Stomach (tissue), 9 donors: ENCODE data around the gene CTNNA3. TPM values are rescaled to one million over a fixed set of nuclear protein-coding genes. Genes with fewer than 3 reads are reported as not detected.
"Not testable (repeated sequence)": the region's sequence is repeated elsewhere in the genome, so short reads cannot be mapped to it uniquely, and the experiment has no call there.

Experiments
- DNase-seq, 2 donors: peaks; one replicate each; pipeline versions ENCODE4 v3.0.0 to v3.0.0-alpha.2; 2013 to 2019
- H3K27ac ChIP-seq, 5 donors: fragments of 200-600 bp in 4 of 5; sonication (generic) in 4 of 5; one replicate each; pipeline ENCODE4 v1.5.1; 2013 to 2019; ENCODE audit warnings: mild to moderate bottlenecking in 1 of 5, moderate library complexity in 1 of 5
- H3K27me3 ChIP-seq, 3 donors: fragments of 200-600 bp; sonication (generic); one replicate each; pipeline ENCODE4 v1.5.1; 2017 to 2019; ENCODE audit warnings: mixed run types in 1 of 3
- H3K36me3 ChIP-seq, 4 donors: fragments of 200-600 bp; sonication (generic); 1 replicate in 3 of 4; 2 replicates in 1 of 4; pipeline ENCODE4 v1.5.1; 2016 to 2019
- H3K4me1 ChIP-seq, 4 donors: fragments of 200-600 bp; sonication (generic); one replicate each; pipeline ENCODE4 v1.5.1; 2016 to 2019
- H3K4me3 ChIP-seq, 4 donors: fragments of 200-600 bp; sonication (generic) in 3 of 4; one replicate each; pipeline ENCODE4 v1.5.1; 2016 to 2019; ENCODE audit warnings: mild to moderate bottlenecking in 1 of 4
- H3K9me3 ChIP-seq, 4 donors: fragments of 200-600 bp; sonication (generic); one replicate each; pipeline ENCODE4 v1.5.1; 2016 to 2019
- EP300 ChIP-seq: sonication (generic); formaldehyde crosslinking; IDR thresholded peaks from one replicate; pipeline ENCODE4 v1.6.1; 2017; ENCODE audit warnings: antibody characterized with exemption
- POLR2A ChIP-seq, 4 donors: fragments of 450-650 bp; IDR thresholded peaks; one replicate each; pipeline ENCODE4 v1.6.1; 2016; ENCODE audit warnings: antibody characterized with exemption in 4 of 4, control low read depth in 2 of 4, mild to moderate bottlenecking in 1 of 4, moderate library complexity in 1 of 4
- POLR2AphosphoS5 ChIP-seq, 3 donors: sonication (generic); formaldehyde crosslinking; IDR thresholded peaks; one replicate each; pipeline ENCODE4 v1.6.1; 2016; ENCODE audit warnings: antibody characterized with exemption in 3 of 3
- WGBS, 5 donors: extraction: QIAGEN DNeasy Blood & Tissue Kit in 3 of 5; methylation state at CpG; one replicate each; pipeline versions ENCODE4 v1.1.5 to v1.1.7; 2013 to 2018; 5-methylcytosine and 5-hydroxymethylcytosine counted together
- intact Hi-C: fragments of 100-400 bp; cut with DNase I; formaldehyde crosslinking; loops from one replicate; pipeline ENCODE4 v1.15.1; 2023; ENCODE audit warnings: low total_unique reads
- polyA plus RNA-seq, 3 donors: library from polyadenylated mRNA; stranded (reverse); fragments of 200-250 nt; gene quantifications; one replicate each; pipeline ENCODE4 v1.2.3, GENCODE V29; 2013
- total RNA-seq, 5 donors: library from RNA; depleted of rRNA; stranded (reverse); fragments of >200 nt; gene quantifications; one replicate each; pipeline versions ENCODE4 v1.1.0 to v1.2.3, GENCODE V29; 2014 to 2016
- TF ChIP-seq, protein P1 (sequence below), 7 experiments: fragments of 450-650 bp in 4 of 7; fragments of 200-600 bp in 3 of 7; sonication (generic) in 3 of 7; IDR thresholded peaks; one replicate each; pipeline ENCODE4 v1.5.1; 2016 to 2019; ENCODE audit warnings: antibody characterized with exemption in 7 of 7, control low read depth in 2 of 7, mild to moderate bottlenecking in 1 of 7
- donor health status: healthy with polysubstance abuse.
- donor health status: Bipolar disorder and iron deficiency.
- donor health status: healthy.

CTNNA3 gene
- total and polyA plus RNA-seq, 8 donors, result 0.14 to 46.1 (median 12.9) TPM; not detected in 2

DNA sequence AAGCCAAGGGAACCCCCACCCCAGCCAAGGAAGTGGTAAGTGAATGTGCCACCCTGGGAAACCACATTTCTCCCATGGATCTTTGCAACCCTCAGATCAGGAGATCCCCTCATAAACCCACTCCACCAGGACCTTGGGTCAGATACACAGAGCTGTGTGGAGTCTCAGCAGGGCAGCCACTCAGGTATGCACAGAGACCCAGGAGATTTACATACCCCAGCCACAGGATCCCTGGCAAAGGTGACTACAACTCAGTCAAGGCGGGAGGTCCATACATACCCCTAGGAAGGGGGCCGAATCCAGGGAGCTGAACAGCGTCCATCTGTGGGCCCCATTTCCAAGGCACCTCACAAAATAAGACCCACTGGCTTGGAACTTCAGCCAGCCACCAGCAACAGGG lies 293.4 kb downstream of the CTNNA3 start:
- intact Hi-C loops, result no loop called here
- no peak for TF ChIP-seq EP300
- TF ChIP-seq POLR2AphosphoS5 (IDR thresholded peaks at IDR 0.05), result no peak
- TF ChIP-seq POLR2A (IDR thresholded peaks at IDR 0.05), result no peak
- TF ChIP-seq, protein P1, sequence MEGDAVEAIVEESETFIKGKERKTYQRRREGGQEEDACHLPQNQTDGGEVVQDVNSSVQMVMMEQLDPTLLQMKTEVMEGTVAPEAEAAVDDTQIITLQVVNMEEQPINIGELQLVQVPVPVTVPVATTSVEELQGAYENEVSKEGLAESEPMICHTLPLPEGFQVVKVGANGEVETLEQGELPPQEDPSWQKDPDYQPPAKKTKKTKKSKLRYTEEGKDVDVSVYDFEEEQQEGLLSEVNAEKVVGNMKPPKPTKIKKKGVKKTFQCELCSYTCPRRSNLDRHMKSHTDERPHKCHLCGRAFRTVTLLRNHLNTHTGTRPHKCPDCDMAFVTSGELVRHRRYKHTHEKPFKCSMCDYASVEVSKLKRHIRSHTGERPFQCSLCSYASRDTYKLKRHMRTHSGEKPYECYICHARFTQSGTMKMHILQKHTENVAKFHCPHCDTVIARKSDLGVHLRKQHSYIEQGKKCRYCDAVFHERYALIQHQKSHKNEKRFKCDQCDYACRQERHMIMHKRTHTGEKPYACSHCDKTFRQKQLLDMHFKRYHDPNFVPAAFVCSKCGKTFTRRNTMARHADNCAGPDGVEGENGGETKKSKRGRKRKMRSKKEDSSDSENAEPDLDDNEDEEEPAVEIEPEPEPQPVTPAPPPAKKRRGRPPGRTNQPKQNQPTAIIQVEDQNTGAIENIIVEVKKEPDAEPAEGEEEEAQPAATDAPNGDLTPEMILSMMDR (IDR thresholded peaks at IDR 0.05), result no peak
- Histone ChIP-seq H3K36me3 (no peaks in the 10 kb centered on the region), H3K27ac (no peak overlapping the region), H3K4me1 (no peaks in the 10 kb centered on the region), H3K4me3 (no peak overlapping the region), H3K9me3 (peaks cover 0 to 9% (median 4%) of the 10 kb centered on the region in 4 donors), H3K27me3 (no peaks in the 10 kb centered on the region)
- no peak for DNase-seq
- WGBS, 5 donors, result 81 to 92% (median 85%) methylated on average over 3 of the region's 3 CpGs

- DNase-seq, result no peak
- intact Hi-C loops, result no loop called here
- WGBS, 5 donors, result 28 to 42% (median 33%) methylated on average over 1 of the region's 1 CpG
Observed at GRCh38 chr10:67401711-67402110, 294.3 kb downstream of the CTNNA3 start.

GRCh38 chr10:67386841-67387533 lies 309.0 kb downstream of the CTNNA3 start:
- 14 to 19% (median 15%) methylated on average over 18 to 33 of the region's 33 CpGs for WGBS, 5 donors
- H3K9me3 ChIP-seq, H3K4me1 ChIP-seq, H3K27ac ChIP-seq, H3K27me3 ChIP-seq, intact Hi-C loops, H3K36me3 ChIP-seq: not testable (repeated sequence)
- peak overlapping the region; percentile 28 to 44 (median 34) for H3K4me3 ChIP-seq
- DNase-seq, result peak in 1 of 2 donors; percentile 7

More at GRCh38 chr10:67401711-67402110, 294.3 kb downstream of the CTNNA3 start:
- Histone ChIP-seq H3K4me1 (no peaks in the 10 kb centered on the region), H3K9me3 (peaks cover 0 to 10% (median 4%) of the 10 kb centered on the region in 4 donors), H3K36me3 (no peaks in the 10 kb centered on the region), H3K27ac (no peak overlapping the region), H3K4me3 (no peak overlapping the region), H3K27me3 (no peaks in the 10 kb centered on the region)
- no peak for TF ChIP-seq POLR2AphosphoS5 (IDR thresholded peaks at IDR 0.05)
- TF ChIP-seq EP300, result no peak
- TF ChIP-seq POLR2A (IDR thresholded peaks at IDR 0.05), result no peak
- TF ChIP-seq, protein P1 (IDR thresholded peaks at IDR 0.05), result no peak

DNA sequence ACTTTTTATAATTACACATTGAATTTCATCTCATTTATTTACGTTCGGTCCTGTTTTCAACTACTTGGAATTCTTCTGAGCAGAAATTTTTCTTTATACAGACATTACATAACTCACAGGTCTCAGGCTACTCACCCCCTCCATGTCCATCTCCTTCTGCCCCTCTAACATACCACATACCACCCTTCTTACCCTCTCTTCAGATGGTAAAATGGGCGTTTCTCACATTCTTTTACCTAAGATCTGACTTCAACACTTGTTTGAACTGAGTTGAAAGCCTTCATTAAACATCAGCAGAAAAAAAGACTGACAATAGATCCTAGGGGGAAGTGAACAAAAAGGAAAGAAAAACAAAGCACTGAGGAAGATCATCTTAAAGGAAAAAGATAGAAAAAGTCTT lies 309.7 kb downstream of the CTNNA3 start:
- 73 to 88% (median 81%) methylated on average over 3 of the region's 3 CpGs for WGBS, 5 donors
- Histone ChIP-seq H3K27ac (no peak overlapping the region), H3K27me3 (no peaks in the 10 kb centered on the region), H3K4me3 (no peak overlapping the region), H3K36me3 (no peaks in the 10 kb centered on the region), H3K9me3 (no peaks in the 10 kb centered on the region), H3K4me1 (no peaks in the 10 kb centered on the region)
- TF ChIP-seq EP300 (no peak), POLR2A (IDR thresholded peaks at IDR 0.05) (no peak), POLR2AphosphoS5 (IDR thresholded peaks at IDR 0.05) (no peak)
- TF ChIP-seq, protein P1 (IDR thresholded peaks at IDR 0.05), result no peak
- no peak for DNase-seq
- intact Hi-C loops, result no loop called here

- Histone ChIP-seq H3K4me3 (no peak overlapping the region), H3K36me3 (no peaks in the 10 kb centered on the region), H3K9me3 (no peaks in the 10 kb centered on the region), H3K27ac (no peak overlapping the region), H3K27me3 (no peaks in the 10 kb centered on the region), H3K4me1 (no peaks in the 10 kb centered on the region)
- no peak for TF ChIP-seq POLR2A (IDR thresholded peaks at IDR 0.05)
- TF ChIP-seq EP300, result no peak
- TF ChIP-seq, protein P1 (IDR thresholded peaks at IDR 0.05), result no peak
- no peak for TF ChIP-seq POLR2AphosphoS5 (IDR thresholded peaks at IDR 0.05)
- 85 to 96% (median 90%) methylated on average over 2 of the region's 2 CpGs for WGBS, 5 donors
- DNase-seq, result peak in 1 of 2 donors; percentile 6
- intact Hi-C loops, result no loop called here
Observed at GRCh38 chr10:67385566-67385965, 310.4 kb downstream of the CTNNA3 start.
